ENCODE data around the gene PRDX5.

DNA sequence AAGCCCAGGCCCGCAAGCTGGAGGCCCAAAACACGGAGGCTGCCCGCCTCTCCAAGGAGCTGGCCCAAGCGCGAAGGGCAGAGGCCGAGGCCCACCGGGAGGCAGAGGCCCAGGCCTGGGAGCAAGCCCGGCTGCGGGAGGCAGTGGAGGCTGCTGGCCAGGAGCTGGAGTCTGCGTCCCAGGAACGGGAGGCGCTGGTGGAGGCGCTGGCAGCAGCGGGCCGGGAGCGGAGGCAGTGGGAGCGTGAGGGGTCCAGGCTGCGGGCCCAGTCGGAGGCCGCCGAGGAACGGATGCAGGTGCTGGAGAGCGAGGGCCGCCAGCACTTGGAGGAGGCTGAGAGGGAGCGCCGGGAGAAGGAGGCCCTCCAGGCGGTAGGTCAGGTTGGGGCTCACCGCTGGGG, 26.9 kb downstream of the PRDX5 start:
- TF ChIP-seq, protein P1, sequence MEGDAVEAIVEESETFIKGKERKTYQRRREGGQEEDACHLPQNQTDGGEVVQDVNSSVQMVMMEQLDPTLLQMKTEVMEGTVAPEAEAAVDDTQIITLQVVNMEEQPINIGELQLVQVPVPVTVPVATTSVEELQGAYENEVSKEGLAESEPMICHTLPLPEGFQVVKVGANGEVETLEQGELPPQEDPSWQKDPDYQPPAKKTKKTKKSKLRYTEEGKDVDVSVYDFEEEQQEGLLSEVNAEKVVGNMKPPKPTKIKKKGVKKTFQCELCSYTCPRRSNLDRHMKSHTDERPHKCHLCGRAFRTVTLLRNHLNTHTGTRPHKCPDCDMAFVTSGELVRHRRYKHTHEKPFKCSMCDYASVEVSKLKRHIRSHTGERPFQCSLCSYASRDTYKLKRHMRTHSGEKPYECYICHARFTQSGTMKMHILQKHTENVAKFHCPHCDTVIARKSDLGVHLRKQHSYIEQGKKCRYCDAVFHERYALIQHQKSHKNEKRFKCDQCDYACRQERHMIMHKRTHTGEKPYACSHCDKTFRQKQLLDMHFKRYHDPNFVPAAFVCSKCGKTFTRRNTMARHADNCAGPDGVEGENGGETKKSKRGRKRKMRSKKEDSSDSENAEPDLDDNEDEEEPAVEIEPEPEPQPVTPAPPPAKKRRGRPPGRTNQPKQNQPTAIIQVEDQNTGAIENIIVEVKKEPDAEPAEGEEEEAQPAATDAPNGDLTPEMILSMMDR (IDR thresholded peaks at IDR 0.05; ENCODE audit: insufficient read depth, low read length, poor library complexity, severe bottlenecking): no peak
- TF ChIP-seq EZH2phosphoT487 (conservative IDR thresholded peaks at IDR 0.05; ENCODE audit: low read length): no peak

All from SU-DHL-6 (cell line).